HG03442 (cell line): ENCODE measurements around the gene CLPX.
"Not testable (repeated sequence)": the region's sequence is repeated elsewhere in the genome, so short reads cannot be mapped to it uniquely, and the experiment has no call there.

Source experiments
- ATAC-seq: cut with Tn5 transposase; IDR thresholded peaks from one replicate; pipeline ENCODE4 v1.9.1; 2021; ENCODE audit warnings: mild to moderate bottlenecking, moderate library complexity; ENCODE audit not compliant: unreplicated experiment

Gene CLPX

DNA sequence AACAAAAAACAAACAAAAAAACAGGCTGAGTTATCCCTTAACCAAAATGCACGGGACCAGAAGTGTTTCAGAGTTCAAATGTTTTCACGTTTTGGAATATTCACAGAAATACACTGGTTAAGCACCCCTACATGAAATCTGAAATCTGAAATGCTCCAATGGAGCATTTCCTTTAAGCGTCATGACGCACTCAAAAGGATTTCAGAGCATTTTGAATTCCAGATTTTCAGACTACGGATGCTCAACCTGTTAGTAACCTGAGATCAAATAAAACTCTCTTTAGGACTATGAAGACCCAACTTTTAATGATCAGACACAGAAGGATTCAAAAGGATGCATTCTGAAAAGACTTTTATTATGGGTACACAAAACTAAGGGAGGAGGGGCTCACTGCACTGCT lies 9.6 kb downstream of the CLPX start:
- no peak for ATAC-seq

DNA sequence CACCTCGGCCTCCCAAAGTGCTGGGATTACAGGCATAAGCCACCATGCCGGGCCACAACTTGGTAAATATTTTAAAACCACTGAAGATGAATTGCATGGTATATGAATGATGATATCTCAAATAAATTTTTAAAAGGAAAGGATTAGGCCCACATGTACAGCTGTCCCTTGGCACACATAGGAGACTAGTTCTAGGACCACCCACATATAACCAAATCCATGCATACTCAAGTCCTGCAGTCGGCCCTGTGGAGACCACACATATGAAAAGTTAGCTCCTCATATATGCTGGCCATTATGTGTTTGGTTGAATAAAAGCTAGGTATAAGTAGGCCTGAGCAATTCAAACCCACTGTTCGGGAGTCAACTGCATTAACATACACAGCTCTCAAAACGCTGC lies 10.6 kb downstream of the CLPX start:
- no peak for ATAC-seq

- no peak for ATAC-seq
These were observed 12.6 kb downstream of the CLPX start for GRCh38 chr15:65172531-65172930.

DNA sequence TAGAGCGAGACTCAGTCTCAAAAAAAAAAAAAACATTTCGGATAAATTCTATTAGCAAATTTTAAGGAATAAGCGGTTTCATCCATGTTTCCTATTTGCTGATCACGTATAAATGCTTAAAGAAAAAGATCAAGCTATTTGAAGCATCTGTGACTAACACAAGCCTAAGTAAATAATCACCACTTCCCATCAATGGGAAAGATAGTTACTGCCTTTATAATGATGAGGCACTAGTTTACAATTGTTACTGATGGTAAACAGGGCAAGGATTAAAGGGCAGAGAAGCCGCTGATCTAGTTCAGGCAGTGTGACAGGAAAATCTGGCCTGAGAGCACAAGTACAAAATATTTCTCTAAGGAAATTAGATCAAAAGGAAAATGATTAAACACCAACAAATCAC lies 13.7 kb downstream of the CLPX start:
- ATAC-seq = no peak

DNA sequence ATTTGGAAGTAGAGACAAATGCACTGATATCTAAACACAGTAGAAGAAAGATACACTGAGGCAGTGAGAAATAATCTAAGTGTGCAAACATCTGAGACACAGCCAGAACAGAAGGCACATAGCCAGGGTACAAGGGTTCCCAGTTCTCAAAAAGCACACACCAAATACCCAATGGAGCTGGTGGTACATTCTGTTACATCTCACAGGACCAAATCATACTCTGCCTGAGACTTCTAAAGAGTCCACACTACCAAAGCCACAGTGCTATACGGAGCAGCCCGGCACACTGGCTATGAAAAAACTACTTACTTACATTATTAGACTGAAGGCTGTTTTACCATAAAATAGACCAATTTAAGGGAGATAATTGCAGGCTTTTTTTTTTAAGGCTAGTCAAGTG lies 19.3 kb downstream of the CLPX start:
- ATAC-seq = no peak

DNA sequence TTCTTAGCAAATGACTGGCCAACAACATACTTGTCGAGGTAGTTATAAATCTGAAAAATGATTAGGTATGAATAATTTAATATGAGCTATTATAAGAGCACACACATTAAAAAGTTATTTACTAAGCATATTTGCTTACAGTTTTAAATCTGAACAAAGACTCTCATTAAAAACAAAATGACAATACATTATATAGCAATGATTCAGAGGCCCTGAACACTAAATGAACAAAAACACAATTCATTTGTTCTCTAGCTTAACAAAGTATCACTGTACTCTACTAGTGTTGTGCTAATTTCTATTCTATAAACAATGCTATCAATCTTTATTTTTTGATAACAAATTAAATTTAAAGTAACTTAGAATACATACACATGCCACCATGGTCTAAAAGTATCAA lies 21.0 kb downstream of the CLPX start:
- no peak for ATAC-seq

DNA sequence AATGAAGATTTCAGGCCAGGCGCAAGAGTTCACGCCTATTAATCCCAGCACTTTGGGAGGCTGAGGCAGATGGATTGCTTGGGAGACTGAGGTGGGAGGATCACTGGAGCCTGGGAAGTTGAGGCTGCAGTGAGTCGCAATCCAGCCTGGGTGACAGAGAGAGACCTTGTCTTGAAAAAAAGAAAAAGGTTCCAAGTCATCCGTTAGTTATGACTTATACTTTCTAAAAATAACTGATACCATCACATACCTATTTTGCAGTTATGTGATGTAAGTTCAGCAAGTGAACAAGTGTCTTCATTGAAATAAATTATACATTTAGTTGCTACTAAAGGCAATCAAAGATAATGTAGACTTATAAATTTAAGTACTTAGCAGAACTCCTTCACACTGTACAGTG lies 22.1 kb downstream of the CLPX start:
- ATAC-seq = no peak

DNA sequence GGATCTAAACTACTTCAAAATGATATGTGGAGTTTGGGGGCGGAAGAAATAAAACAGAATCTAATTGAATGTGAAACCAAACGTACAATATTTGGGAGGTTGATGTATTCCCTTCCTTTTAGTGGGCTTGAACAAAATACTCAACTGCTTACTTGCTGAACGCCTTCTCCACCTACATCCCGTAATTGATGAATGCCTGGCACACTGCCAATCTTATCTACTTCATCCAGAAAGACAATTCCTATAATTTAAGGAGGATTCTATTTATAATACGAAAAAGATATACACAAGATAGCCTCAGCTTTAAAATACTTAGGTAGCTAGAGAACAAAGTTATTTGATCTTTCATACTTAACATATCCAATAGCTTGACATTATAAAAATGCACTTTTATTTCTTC lies 28.4 kb downstream of the CLPX start:
- ATAC-seq = no peak

DNA sequence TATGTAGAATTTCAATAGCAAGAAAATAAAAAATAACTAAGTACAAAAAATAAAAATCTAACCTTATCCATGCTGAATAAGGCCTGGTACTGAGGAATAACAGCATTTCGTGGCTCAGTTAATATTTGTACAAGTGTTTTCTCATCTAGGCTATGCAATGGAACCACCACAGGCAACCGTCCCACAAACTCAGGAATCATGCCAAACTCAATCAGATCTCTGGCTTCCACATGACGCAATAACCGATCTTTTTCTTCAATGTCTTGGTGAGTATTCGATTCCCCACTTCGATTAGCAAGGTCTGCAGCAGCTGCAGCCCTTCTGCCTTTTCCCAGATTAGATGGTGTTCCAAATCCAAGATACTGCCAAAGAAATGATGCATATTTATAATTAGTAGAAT lies 30.4 kb downstream of the CLPX start:
- no peak for ATAC-seq

DNA sequence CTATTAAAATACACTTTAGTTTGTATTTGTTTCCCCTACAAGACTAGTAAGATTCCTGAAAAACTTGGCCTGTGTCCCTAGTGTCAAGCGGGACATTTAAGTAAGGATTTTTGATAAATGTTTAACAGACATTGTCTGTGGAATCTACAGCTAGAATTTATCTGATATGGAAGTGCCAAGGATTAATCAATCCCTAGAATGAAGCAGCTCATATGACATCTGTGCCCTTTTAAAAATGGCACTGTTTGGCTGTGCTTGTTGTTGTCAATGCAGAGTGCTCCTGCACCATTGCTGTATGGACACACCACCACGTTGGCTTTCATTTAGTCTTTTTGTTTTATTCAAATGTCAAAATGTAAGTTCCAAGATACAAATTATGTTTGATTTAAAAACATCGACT lies 37.2 kb downstream of the CLPX start:
- no peak for ATAC-seq

DNA sequence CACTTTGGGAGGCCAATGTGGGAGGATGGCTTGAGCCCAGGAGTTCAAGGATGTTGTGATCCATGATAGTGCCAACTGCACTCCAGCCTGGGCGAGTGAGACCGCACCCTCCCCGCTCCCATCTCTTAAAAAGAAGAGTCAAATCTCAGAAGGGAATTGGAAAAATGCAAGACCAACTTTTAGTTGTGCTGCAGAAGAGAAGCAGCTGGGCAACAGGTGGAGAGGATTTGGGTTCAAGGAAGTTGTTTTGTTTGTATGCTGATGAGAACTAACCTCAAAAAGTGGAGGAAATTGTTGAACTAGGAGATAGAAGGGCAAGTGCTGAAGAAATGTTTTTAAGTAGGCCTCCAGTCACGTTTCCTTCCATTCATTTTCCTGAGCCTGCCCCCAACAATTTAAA lies 38.7 kb downstream of the CLPX start:
- ATAC-seq = no peak

DNA sequence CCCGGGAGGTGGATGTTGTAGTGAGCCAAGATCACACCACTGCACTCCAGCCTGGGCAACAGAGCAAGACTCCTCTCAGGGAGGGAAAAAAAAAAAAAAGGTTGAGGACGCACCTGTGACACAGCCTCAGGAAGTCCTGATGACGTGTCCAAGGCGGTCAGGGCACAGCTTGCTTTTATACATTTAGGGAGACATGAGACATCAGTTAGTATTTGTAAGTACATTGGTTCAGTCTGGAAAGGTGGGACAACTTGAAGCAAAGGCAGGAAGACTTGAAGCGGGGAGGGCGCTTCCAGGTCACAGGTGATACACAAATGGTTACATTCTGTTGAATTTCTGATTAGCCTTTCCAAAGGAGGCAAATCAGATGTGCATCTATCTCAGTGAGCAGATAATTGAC lies 46.5 kb downstream of the CLPX start:
- not testable (repeated sequence) for ATAC-seq

DNA sequence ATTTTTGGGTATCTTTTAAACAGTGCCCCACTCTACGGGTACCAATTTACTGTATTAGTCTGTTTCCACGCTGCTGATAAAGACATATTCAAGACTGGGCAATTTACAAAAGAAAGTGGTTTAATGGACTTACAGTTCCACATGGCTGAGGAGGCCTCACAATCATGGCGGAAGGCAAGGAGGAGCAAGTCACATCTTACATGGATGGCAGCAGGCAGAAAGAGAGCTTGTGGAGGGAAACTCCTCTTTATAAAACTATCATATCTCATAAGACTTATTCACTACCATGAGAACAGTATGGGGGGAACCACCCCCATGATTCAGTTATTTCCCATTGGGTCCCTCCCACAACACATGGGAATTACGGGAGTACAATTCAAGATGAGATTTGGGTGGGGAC lies 47.2 kb downstream of the CLPX start:
- ATAC-seq = not testable (repeated sequence)

- ATAC-seq = not testable (repeated sequence)
These were observed 48.1 kb downstream of the CLPX start for GRCh38 chr15:65137089-65137488.

GRCh38 chr15:65134538-65134937 lies 50.6 kb downstream of the CLPX start:
- no peak for ATAC-seq

DNA sequence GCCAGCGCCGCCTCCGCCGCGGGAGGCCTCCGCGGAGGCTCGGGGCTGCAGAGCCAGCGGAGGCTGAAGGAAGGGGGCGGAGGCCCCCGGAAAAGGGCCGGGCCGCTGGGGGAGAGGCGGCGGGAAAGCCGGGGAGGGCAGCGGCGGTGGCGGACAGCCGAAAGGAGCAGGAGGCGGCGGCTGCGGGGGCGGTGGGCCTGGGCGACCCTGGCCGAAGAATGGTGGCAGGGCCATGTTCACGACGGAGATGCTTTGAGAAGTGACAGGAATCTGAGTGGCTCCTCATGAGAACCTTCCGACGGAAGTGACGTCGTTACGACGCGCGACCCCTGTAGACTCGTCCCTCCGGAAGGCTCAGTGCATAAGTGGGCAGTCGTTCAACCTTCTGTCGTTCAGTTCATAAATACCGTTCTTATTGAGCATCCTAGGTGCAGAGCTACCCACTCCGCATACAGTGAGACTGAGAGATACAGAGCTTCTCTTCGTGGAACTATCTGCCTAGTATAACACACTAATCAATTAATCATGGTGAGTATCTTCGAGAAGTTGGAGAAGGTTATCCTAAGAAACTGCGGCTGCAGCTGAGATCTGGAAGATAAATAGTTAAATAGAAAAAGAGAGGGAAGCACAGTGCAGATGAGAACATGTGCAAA lies 51.5 kb downstream of the CLPX start, which contains the start of gene PDCD7:
PDCD7 (minus strand) TSS at position 261 of the 653 bp plus-strand sequence; CDS start at position 234, 27 bp downstream.
- ATAC-seq = peak; percentile 86

GRCh38 chr15:65132878-65133547 lies 52.1 kb downstream of the CLPX start:
- peak; percentile 34 for ATAC-seq

DNA sequence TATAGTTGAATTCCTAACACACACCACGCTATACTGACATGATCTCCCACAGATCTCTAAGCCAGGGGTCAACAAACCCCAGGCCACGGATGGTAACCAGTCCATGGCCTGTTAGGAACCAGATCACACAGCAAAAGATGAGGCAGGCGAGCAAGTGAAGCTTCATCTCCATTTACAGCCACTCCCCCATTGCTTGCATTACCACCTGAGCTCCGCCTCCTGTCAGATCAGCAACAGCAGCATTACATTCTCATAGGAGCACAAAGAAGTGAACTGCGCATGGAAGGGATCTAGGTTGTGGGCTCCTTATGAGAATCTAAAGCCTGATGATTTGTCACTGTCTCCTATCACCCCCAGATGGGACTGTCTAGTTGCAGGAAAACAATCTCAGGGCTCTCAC lies 54.2 kb downstream of the CLPX start:
- ATAC-seq = no peak

DNA sequence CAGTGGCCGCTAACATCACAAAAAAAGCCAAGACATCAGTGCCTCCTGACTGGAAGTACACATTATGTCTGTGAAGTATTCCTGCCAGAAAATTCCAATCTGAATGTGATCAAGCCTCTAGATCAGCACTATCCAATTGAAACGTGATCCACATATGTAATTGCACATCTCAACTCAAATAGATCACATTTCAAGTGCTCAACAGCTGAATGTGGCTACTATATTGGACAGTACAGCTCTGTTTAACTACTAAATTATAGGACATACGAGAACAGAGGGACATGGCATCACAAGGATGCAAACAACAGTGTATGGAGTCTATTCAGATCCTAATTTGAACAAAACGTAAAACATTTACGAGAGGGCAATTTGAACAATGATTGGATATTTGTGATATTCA lies 69.6 kb downstream of the CLPX start:
- no peak for ATAC-seq

DNA sequence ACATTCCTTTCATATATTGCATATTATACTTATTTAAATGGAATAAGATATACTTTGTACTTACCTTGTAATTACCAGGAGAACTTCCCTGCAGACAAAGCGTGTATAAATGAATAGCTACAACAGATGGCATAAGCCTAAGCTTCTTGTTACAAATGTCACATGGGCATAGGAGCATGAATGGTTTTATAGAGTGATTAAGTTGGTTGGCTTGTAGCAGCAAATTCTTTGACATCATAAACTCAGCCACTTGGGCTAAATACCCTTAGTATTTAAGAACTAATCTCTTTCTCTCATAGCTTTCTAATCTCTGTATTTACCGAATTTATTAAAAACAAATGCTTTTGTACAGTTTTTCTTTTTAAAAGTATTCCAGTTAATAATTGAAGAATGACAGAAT lies 70.1 kb downstream of the CLPX start, which contains the start of gene UBAP1L:
UBAP1L (minus strand) TSS at position 115 of the 400 bp plus-strand sequence. CDS start 8,985 bp downstream, outside the sequence.
- no peak for ATAC-seq

DNA sequence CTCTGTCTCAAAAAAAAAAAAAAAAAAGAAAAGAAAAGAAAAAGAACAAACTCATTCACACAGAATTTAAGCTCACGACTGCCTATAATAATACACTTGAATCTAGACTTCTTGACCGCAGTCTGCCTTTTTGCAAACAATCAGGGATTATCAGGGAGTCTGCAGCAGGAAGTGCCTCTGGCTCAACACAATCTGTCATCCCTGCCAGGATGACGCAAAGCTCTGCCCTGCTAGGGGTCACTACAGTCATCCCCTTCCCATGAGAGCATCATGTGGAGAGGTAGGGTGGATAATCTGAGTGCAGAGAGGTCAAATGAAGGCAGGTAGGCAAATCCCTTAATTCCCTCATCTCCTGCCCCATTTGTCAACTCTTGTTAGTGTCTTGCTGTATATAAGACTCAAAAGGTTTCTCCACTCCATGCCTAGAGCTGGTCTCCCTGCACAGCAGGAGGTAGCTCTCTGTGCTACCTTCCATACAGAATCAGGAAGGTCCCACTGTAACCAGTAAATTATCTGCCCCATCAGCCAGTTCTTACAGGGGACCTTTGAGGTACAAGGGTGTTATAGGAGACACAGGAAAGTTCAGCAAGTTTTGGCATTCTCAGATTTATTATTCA lies 74.4 kb downstream of the CLPX start:
- ATAC-seq = no peak

DNA sequence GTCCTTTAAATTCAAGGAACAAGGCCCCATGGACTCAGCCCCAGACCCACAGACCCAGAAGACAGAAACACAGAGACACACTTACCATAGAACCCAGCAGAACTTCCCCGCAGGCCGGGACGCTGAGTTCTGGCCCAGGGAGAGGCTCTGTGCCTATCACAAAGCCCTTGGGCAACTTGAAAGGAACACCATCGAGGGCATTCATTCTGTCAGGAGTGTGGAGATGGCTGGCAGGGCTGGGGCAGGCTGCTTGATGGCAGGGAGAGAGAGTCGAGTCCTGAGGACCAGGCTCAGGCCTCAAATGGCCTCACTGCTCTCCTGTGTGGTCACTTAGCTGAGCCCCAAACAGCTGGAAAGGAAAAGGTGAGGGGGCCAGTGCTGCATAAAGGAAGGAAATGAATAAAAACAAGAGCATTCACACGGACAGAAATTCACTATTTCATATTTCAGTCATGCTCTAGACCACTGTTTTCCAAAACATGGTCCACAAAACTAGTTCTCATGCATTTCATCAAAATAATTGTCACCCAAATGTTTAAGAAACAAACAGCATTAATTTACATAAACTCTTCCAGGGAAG lies 79.0 kb downstream of the CLPX start:
- ATAC-seq = no peak
